Adrenal gland (tissue), 12 donors: ENCODE results near the gene NAA16. TPM values are rescaled to one million over a fixed set of nuclear protein-coding genes. Genes with fewer than 3 reads are reported as not detected.

Experiments used
- DNase-seq, 7 donors: peaks; one replicate each; pipeline ENCODE4 v3.0.0-alpha.2; 2019 to 2020
- H3K27ac ChIP-seq, 5 donors: fragments of 200-600 bp; sonication (generic) in 4 of 5; 1 replicate in 3 of 5; 2 replicates in 2 of 5; pipeline versions ENCODE4 v1.5.1 to v1.8.0; 2016 to 2020; ENCODE audit warnings: mild to moderate bottlenecking in 1 of 5
- H3K27me3 ChIP-seq: fragments of 200-600 bp; 2 replicates; pipeline ENCODE4 v1.8.0; 2021
- H3K36me3 ChIP-seq, 2 donors: fragments of 200-600 bp; replicated peaks in 1 of 2; 1 replicate in 1 of 2; 2 replicates in 1 of 2; pipeline versions ENCODE4 v1.5.1 to v1.8.0; 2018 to 2022
- H3K4me1 ChIP-seq, 2 donors: fragments of 200-600 bp; replicated peaks in 1 of 2; 1 replicate in 1 of 2; 2 replicates in 1 of 2; pipeline versions ENCODE4 v1.5.1 to v1.8.0; 2018 to 2021
- H3K4me3 ChIP-seq, 4 donors: fragments of 200-600 bp; sonication (generic) in 3 of 4; one replicate each; pipeline ENCODE4 v1.5.1; 2016 to 2018
- H3K9me3 ChIP-seq, 3 donors: fragments of 200-600 bp; sonication (generic) in 1 of 3; replicated peaks in 1 of 3; 1 replicate in 2 of 3; 2 replicates in 1 of 3; pipeline versions ENCODE4 v1.5.1 to v1.8.0; 2016 to 2021
- POLR2A ChIP-seq, 2 donors: fragments of 450-650 bp; IDR thresholded peaks; one replicate each; pipeline ENCODE4 v1.6.1; 2017; ENCODE audit warnings: antibody characterized with exemption in 2 of 2, mild to moderate bottlenecking in 2 of 2, moderate library complexity in 1 of 2
- WGBS, 4 donors: extraction: QIAGEN DNeasy Blood & Tissue Kit in 2 of 4; methylation state at CpG; one replicate each; pipeline versions ENCODE4 v1.1.5 to v1.1.7; 2013 to 2017; 5-methylcytosine and 5-hydroxymethylcytosine counted together
- intact Hi-C, 2 donors: fragments of 100-400 bp; cut with DNase I; formaldehyde crosslinking; loops; one replicate each; pipeline versions ENCODE4 v1.14.1 to v1.15.0; 2022 to 2023
- polyA plus RNA-seq, 3 donors: library from polyadenylated mRNA; stranded (reverse); fragments of 200-250 nt in 2 of 3; fragments of 350-450 nt in 1 of 3; fragmentation: Illumina TruSeq in 1 of 3; extraction: RNeasy Lipid Tissue Mini Kit (QIAGEN cat#74804) in 1 of 3; gene quantifications; one replicate each; pipeline ENCODE4 v1.2.3, GENCODE V29; 2013 to 2014
- total RNA-seq, 9 donors: library from RNA; depleted of rRNA in 4 of 9; stranded (reverse); fragments of >200 nt in 4 of 9; fragments of 120-200 nt in 1 of 9; fragmentation: NEBNext Ultra II Directional in 1 of 9; extraction: Animal tissue kit (Norgen Biotek cat#: 25700) in 1 of 9; gene quantifications; one replicate each; pipeline versions ENCODE4 v1.1.0 to v1.2.4, GENCODE V29; 2013 to 2023
- TF ChIP-seq, protein P1 (sequence below), 6 experiments: fragments of 450-650 bp in 4 of 6; fragments of 200-600 bp in 2 of 6; sonication (generic) in 1 of 6; IDR thresholded peaks; 1 replicate in 5 of 6; 2 replicates in 1 of 6; pipeline versions ENCODE4 v1.5.1 to v1.8.0; 2016 to 2021; ENCODE audit warnings: antibody characterized with exemption in 6 of 6, mild to moderate bottlenecking in 2 of 6, moderate library complexity in 1 of 6
- donor health status: healthy with polysubstance abuse.
- donor health status: Bipolar disorder and iron deficiency.
- donor health status: DM: yes; HTN: yes; CAD: no.
- donor health status: DM: no; HTN: no; CAD: no.
- donor health status: DM: no; HTN: no; CAD: no.
- donor health status: DM: yes; HTN: yes; CAD: no.

The NAA16 gene
- total and polyA plus RNA-seq, 12 donors, result 3.2 to 26.2 (median 16.8) TPM

DNA sequence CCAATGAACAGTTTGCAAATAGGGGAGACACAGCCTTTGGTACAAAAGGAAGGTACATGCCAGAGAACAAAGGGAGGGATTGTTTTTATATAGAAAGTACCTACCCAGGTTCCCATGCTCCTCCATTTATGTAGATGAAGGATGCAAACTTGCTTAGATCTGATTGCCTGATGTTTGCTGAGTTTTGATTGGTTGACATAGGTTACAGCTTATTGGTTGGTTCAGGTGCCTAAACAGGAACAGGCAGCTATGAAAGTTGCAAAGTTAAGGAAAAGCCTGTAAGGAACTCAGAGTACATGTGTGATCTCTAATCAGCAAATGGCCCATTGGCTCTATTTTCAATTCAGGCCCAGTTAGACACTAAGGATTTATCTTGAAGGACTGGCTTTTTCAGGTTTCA is 6.5 kb upstream of the NAA16 start:
- DNase-seq, result no peak
- Histone ChIP-seq H3K27ac (no peak overlapping the region), H3K36me3 (no peaks in the 10 kb centered on the region), H3K4me1 (no peaks in the 10 kb centered on the region), H3K4me3 (no peak overlapping the region), H3K9me3 (no peaks in the 10 kb centered on the region), H3K27me3 (no peaks in the 10 kb centered on the region)
- TF ChIP-seq, protein P1, sequence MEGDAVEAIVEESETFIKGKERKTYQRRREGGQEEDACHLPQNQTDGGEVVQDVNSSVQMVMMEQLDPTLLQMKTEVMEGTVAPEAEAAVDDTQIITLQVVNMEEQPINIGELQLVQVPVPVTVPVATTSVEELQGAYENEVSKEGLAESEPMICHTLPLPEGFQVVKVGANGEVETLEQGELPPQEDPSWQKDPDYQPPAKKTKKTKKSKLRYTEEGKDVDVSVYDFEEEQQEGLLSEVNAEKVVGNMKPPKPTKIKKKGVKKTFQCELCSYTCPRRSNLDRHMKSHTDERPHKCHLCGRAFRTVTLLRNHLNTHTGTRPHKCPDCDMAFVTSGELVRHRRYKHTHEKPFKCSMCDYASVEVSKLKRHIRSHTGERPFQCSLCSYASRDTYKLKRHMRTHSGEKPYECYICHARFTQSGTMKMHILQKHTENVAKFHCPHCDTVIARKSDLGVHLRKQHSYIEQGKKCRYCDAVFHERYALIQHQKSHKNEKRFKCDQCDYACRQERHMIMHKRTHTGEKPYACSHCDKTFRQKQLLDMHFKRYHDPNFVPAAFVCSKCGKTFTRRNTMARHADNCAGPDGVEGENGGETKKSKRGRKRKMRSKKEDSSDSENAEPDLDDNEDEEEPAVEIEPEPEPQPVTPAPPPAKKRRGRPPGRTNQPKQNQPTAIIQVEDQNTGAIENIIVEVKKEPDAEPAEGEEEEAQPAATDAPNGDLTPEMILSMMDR (IDR thresholded peaks at IDR 0.05), result no peak
- TF ChIP-seq POLR2A (IDR thresholded peaks at IDR 0.05), result no peak
- intact Hi-C loops, result no loop called here

DNA sequence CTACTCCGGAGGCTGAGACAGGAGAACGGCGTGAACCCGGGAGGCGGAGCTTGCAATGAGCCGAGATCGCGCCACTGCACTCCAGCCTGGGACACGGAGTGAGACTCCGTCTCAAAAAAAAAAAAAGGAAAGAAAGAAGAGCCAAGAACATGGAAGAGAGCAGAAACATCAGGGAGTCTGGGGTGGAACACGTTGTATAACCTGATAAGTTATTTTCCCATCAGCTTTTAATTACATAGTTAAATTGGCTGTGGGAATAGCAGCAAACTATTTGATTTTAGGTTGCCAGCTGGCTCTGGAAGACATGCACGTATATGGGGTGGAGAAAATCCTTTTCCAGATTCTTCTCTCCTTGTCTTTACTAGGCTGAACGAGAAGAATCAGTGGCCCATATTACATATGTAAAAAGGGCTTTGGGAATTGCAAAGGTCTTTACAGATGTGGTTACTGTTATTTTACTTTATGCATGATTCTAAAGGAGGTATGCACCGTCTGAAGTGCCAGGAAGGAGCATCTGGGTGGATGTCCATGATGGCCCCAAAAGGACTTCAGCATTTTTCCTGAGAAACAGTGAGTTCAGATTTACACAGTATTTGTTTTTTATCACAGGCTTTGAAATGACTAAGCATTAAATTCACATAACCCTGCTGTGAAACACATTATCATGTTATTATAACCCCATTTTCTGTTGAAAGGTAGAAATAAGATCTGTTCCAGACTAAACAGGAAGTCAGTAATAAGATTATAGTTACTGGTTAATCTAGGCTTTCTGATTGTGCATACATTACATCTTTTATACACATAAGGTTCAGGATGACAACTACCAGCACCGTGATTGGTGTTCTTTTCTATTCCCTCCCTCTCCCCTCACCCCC is 4.6 kb upstream of the NAA16 start:
- H3K36me3 ChIP-seq, result no peaks in the 10 kb centered on the region
- intact Hi-C loops, result no loop called here
- DNase-seq, result no peak
- no peaks in the 10 kb centered on the region for H3K9me3 ChIP-seq
- H3K4me3 ChIP-seq, result no peak overlapping the region
- WGBS, 4 donors, result 76 to 83% (median 82%) methylated on average over 15 of the region's 15 CpGs
- H3K27me3 ChIP-seq, result no peaks in the 10 kb centered on the region
- no peak for TF ChIP-seq POLR2A (IDR thresholded peaks at IDR 0.05)
- TF ChIP-seq, protein P1 (IDR thresholded peaks at IDR 0.05), result no peak
- no peaks in the 10 kb centered on the region for H3K4me1 ChIP-seq
- no peak overlapping the region for H3K27ac ChIP-seq

DNA sequence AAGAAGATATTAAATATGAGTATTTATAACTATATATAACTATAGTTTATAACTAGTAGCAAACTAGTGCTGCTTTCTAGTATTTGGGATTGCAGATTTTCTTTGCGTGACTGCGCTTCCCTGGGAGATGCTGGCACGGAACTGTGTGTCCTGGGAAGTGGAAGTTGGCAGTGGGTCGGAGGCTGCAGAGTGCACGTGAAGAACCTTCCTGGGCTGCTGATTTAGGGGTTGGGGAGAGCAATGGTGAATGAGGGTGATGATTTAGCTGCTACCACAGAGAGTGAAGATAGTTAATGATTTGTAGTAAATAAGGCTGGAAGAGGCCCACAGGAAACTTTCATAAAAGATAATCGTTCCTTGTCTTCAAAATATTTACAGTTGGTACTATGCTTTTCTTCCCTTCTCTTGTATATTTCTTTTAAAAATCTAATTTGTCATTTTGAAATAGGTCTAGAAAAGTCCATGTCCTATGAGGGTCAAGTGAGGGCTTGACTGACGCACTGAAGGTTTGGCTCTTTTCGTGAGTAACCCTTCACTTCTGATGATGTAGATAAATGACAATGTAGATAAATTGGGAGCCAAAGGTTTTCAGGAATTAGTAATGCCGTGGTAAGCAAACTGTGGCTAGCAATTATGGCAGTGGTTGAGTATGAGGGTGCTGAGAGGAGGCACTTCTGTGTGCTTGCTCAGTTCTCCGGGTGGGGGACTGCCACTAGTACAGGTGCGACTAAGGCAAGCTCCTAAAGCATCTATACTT is 3.0 kb upstream of the NAA16 start:
- WGBS, 4 donors, result 80 to 85% (median 82%) methylated on average over 11 of the region's 11 CpGs

More for the DNA sequence above, 3.0 kb upstream of the NAA16 start:
- Histone ChIP-seq H3K4me3 (no peak overlapping the region), H3K4me1 (peaks cover 0 to 8% of the 10 kb centered on the region in 2 donors), H3K27ac (no peak overlapping the region), H3K27me3 (no peaks in the 10 kb centered on the region), H3K36me3 (no peaks in the 10 kb centered on the region), H3K9me3 (no peaks in the 10 kb centered on the region)
- intact Hi-C loops, result no loop called here
- no peak for DNase-seq
- TF ChIP-seq, protein P1 (IDR thresholded peaks at IDR 0.05), result no peak
- no peak for TF ChIP-seq POLR2A (IDR thresholded peaks at IDR 0.05)
